NCI-H128 (cell line): ENCODE measurements around the gene LYST.
"Not testable (repeated sequence)": the region's sequence is repeated elsewhere in the genome, so short reads cannot be mapped to it uniquely, and the experiment has no call there.

Experiments
- DNase-seq: peaks from one replicate; lab custom pipeline; 2025; ENCODE audit not compliant: unreplicated experiment; lab: John Stamatoyannopoulos, UW

The LYST gene

DNA sequence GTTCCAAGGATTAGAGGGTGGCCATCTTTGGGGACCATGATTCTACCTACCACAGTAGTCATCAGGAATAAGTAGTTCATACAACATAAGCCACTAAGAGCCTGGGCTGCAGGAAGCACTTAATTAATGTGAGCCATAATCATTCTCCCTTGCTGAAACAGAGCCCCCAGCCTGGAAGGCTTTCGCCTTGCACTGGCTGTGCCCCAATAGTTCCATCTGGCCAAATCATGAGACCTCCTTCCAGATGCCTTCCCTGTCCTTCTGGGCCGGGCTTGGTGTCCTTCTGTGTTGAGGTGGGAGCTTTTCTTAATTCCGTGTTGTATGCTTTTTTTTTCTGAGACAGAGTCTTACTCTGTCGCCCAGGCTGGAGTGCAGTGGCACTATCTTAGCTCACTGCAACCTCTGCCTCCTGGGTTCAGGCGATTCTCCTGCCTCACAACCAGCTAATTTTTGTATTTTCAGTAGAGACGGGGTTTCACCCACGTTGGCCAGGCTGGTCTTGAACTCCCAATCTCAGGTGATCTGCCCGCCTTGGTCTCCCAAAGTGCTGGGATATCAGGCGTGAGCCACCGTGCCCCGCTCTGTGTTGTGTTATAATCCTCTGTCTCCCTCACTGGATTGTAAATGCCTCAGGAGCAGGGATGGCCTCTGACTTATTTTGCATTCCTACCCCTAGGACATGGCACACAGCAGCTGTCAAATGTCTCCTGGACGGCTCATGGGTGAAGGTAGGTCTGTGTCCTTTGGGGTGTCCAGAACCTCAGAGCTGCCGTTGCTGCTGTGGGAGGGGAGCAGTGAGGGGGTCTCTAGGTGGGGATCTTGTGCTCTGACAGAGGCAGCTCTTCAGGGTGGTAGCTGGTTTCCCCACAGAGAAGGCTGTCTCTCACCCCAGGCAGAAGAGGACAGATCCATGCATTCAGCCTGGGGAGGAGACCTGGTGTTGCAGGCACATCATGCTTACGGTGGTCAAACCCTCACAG, 227.2 kb downstream of the LYST start:
- no peak for DNase-seq

DNA sequence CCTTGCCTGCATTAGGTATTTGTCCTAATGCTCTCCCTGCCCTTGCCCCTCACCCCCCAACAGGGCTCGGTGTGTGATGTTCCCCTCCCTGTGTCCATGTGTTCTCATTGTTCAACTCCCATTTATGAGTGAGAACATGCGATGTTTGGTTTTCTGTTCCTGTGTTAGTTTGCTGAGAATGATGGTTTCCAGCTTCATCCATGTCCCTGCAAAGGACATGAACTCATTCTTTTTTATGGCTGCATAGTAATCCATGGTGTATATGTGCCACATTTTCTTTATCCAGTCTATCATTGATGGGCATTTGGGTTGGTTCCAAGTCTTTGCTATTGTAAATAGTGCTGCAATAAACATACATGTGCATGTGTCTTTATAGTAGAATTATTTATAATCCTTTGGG, 228.1 kb downstream of the LYST start:
- not testable (repeated sequence) for DNase-seq

DNA sequence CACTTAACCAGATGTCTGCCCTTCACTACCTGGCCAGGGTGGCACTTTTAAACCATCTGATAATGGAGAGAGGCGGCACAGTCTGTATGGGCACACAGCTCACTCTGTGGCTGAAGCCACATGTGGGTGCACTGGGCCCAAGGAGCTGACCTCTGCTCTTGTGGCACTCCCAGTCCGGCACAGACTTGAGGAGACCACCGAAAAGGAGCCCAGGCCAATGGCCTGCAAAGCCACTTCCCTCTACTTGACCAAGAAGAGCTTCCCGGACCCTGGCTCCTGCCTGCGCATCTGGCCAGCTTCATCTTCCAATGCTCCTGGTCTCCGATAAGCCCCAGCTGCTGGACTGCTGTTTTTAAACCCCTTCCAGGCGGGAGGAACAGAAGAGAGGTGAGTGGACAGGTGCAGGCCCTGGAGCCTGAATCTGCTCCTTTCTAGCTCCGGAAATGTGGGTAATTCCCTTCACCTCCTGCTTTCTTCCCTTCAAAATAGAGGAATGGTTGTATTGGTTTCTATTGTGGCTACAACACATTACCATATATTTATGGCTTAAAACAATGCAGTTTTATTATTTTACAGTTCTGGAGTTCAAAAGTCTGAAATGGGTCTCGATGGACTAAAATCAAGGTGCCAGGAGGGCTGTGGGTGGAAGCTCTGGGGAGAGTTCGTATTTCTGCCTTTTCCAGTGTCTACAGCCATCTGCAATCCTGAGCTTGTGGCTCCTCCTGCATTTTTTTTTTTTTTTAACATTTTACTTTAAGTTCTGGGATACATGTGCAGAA, 228.8 kb downstream of the LYST start:
- DNase-seq, result no peak

DNA sequence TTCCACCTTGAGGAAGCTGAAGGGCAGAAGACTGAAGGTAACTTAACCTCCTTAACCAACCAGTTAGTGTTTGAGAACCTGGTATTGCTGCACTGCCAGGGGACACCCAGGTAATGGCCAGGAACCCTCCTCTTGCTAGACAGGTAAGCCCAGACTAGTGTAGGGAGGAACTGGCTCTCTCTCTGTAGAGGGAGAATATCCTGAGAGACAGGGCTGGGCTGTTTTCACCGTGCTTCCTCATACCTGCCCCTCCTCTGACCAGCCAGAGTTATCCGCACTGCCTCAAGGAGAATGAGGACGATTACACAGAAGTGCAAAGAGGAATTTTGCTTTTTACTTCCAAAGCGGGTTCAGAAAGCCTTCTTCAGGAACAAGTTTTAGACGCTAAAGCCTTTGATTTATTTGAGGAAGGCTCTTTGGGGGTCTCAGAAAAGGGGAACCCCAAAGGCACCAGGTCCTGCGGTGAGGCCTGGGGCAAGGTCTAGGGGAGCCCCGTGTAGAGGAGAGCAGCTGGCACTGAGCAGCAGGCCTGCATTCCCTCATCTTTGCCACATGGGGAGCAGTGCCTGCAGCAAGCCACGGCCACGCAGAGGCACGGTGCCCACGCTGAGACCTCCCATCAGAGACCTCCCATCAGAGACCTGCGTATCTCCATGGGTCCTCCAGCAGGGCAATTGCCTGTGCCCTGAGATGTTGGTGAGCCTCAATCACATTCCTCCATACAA, 230.6 kb downstream of the LYST start:
- DNase-seq, result no peak

DNA sequence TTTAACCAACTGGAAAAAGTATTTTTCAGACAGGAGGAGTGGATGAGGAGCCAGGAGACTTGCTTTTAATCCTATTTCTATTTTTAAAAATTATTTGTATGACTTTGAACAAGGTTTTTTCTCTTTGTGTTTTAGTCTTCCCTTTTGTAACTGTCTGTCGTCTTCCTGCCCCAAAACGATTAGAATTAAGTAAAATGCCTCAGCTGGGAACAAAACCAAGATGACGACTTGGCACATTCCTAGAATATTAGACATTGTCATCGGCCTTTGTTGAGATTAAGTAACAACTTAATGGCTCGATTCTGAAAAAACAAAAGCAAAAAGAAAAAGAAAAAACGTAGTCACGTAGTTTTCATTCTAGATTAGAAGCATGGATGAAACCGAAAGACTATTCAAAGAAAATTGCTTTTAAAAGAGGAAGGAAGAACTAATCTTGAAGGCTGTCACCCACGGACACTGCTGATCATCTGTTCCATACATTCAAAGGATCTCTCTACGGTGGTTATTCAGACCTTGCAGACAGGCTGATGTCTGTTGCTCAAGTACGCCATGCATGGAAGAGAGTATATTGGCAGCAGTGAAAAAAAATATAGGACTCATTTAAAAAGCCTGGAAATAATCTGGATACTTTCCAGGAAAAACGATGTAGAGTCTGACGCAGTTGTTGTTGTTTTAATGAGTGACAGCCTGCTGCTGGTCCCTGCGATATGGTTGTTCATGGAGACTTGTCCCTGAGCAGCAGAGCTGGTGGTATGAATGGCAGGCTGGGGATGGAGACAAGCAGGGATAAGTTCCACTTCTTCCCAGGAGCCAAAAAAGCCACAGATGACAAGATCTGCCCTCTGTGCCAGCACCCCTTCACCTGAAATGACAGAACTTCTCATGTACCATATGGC, 234.0 kb downstream of the LYST start:
- no peak for DNase-seq

DNA sequence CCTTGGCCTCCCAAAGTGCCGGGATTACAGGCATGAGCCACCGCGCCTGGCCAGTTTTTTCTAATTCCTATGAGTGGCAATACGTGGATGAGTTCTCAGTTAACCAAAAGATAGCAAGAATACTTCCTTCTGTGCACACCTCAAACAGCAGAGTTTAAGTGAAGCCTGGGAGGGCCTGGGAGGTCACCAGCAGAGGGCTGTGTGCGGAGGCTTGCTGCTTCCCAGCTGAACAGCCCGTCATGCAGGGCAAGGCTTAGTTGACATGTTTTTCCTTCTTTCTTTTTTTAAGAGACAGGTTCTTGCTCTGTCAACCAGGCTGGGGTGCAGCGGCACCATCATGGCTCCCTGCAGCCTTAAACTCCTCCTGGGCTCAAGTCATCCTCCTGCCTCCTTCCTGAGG, 234.9 kb downstream of the LYST start:
- DNase-seq, result no peak

DNA sequence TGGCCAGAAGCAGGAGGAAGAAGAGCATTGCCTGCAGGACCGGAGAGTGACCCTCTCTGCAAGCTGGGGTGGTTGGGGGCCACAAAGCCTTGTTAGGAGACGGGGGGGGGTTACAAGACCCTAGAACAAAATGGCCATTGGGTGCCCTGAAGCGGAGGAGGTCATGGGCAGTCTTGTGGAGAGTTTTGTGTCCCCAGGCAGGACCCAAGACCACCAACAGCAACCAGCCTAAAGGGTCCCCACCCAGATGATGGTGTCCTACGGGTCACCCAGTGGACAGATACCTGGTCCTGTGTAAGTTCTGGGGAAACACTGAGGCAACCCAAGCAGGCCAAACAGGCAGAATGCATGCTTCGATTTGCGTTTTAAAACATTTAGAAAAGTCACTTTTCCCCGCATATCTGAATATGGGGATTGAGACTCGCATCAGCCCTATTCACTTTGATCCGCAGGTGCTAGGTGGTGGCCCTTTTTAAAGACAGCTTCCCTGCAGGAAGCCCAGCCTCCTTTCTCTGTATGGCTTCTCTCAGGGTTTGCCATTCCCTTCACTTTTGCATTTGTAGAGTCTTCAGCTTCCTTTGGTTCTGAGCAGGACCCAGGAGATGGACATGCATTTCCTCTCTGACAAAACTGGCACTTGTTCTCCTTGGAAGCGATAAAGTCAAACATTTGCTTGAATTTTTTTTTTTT, 238.2 kb downstream of the LYST start:
- no peak for DNase-seq

DNA sequence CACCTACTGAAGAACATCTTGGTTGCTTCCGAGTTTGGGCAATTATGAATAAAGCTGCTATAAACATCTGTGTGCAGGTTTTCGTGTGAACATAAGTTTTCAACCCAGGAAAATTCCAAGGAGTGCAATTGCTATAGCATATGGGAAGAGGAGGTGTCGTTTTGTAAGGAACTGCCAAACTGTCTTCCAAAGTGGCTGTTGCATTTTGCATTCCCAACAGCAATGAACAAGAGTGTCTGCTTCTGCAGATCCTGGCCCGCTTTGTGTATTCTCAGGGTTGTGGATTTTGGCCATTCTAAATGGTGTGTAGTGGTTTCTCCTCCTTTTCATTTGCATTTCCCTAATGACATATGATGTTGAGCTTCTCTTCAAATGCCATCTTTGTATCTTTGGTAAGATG, 240.9 kb downstream of the LYST start:
- DNase-seq, result no peak

DNA sequence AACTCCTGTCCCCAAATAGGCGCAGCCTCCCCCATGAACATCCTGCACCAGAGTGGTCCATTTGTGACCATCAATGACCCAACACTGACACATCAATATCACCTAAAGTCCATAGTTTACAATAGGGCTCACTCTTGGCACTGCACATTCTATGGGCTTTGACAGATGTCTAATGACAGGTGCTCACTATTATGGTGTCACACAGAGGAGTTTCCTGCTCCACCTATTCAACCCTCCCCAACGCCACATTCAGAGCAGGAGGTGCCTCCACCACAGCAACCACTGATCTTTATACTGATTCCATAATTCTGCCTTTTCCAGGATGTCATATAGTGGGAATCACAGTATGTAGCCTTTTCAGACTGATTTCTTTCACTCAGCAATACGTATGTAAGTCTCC, 241.4 kb downstream of the LYST start:
- DNase-seq, result no peak

DNA sequence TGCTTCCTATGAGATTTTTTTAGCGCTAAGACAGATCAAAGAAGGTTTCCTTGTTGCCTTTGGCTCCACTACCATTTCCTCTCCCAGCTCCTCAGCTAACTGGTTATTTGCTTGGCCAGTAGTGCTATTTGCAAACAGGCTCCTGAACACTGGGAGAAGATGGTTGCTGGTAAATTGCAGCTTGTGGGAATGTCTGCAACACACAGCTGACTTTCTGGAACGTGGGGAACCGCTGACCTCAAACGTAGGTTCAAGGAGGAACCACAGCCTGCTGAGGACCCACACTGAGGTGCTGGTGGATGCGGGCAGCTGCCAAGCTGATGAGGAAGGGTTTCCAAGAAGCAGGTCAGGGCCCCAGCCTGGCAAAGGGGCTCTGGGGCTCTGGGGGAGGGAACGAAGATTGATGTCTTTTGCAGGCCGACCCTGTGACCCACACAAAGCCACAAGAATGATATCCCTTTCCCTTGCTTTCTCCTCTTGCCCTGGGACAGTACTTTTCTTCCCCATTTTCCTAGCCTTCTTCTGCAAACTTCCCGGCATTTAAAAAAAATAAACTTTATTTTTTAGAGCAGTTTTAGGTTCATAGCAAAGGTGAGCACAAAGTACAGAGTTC, 241.9 kb downstream of the LYST start:
- DNase-seq, result no peak

DNA sequence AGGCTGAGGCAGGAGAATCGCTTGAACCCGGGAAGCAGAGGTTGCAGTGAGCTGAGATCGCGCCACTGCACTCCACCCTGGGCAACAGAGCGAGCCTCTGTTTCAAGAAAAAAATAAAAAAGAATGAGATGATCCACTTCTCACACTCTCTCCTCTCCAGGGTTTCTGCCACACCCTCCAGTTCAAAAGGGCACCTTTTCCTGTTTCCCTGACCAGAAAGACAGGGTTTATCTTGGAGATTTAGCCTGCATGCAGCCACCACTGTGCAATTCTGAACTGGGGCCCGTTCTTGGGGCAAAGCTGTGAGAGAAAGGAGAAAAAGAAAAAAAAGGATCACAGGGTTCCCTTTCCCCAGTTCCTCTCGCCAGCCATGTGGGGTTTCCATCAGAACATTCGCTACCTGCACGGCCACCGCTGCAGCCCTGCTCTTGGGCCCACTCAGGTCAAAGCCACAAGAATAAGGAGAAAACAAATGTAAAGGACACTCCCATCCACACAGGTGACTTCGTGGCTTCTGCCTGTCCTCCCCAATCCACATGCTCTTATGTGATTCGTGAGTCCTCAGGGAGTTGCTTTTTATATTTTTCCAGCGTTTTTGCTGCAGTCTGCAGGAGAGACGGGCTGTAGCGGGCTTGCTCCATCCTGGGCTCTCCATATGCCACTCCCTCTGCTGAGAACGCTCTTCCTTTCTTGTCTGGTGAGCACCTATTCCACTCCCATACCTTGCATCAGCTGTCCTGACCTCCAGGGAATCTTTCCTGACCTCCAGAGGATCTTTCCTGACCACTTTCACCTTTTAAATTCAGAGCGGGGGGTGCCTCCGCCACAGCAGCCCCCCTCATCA, 243.5 kb downstream of the LYST start:
- no peak for DNase-seq

DNA sequence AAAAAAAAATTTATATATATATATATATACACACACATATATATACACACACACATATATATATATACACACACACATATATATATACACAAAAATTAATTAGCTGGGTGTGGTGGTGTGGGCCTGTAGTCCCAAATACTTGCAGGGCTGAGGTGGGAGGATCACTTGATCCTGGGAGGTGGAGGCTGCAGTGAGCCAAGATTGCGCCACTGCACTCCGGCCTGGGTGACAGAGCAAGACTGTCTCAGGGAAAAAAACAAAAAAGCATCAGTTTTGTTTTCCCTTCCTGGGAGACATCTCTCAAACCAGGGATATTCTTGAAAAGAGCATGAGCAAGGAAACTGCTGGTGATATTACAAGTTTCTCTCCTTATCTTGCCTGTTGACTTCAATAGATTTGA, 247.6 kb downstream of the LYST start:
- not testable (repeated sequence) for DNase-seq

DNA sequence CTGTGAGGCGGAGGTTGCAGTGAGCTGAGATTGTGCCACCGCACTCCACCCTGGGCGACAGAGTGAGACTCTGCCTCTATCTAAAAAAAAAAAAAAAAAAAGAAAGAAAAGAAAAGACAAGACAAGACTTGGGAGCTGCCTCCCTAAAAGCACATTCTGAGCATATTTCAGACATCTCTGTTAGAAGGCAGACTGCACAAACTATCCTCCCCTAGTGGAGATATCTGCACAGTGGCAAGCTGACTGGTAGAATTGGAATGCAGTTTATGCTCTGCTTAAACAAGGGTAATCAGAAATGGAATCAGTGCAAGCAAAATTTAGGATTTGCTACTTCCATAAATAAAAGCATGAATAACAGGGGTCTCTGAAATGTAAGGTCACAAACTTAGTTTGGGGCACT, 248.9 kb downstream of the LYST start:
- no peak for DNase-seq

DNA sequence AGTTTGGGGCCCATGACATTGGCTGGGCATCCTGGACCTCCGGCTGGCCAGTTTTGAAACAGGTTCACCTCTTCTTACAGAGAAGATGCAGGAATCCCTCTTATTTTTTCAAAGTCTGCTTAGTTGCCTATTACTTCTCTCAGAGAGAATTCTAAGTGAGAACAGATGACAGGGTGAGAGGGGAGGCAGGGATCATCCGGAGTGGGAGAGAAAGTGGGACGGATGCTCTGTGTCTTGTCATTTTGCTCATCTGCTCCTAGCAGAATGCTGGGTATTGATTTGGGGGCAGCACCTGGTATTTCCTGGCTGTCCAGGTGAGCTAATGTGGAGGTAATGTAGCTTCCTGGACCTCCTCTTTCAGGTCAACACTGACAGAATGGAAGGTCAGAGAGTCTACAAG, 249.6 kb downstream of the LYST start:
- no peak for DNase-seq

DNA sequence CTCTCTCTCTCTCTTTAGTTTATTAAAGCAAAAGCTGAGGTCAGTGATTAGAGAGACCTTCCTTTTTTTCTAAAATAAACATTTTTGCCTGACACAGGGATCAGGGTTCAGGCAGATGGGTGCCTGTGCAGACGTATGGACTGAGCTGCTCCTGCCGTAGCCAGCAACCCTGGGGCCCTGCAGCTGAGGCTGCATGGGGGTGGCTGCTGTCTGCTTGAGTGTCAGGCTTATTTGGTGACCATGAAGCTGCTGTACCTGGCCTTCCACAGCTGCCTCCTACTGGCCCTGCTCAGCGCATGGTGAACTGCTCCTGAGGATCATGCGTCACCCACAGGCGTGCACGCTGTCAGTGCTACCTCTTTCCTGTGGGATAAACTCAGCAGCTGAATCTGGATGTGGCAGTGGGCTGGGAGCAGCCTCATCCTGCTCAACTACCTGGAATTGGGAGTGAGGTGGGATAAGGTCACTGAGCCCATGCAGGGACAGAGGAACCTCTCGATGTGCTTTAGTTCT, 252.2 kb downstream of the LYST start:
- no peak for DNase-seq

DNA sequence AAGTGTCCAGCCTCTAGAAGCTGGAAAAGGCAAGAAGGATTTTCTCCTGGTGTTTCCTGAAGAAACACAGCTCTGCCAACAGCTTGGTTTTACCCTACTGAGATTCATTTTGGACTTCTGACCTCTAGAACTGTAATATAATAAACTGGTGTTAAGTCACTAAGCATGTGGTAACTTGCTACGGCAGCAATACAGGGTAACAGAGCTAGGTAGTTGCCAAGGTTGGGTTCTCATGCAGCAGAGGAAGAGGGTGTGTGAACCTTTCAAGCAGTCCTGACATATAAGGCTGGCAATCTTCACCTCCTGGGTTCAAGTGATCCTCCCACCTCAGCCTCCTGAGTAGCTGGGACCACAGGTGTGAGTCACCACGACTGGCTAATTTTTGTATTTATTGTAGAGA, 253.1 kb downstream of the LYST start:
- DNase-seq, result no peak

DNA sequence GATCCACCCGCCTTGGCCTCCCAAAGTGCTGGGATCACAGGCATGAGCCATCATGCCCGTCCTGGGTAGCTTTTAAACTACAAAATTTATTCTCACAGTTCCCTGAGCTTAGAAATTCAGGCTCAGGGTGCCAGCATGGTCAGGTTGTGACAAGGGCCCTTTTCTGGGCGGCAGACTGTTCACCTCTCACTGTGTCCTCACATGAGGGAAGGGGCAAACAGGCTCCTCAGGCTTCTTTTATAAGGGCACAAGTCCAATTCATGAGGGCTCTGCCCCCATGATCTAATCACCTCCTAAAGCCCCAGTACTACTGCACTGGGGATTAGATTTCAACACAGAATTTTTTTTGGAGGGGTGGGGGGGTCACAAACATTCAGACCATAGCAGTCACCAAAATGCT, 253.9 kb downstream of the LYST start:
- DNase-seq, result no peak
